H9 (cell line): ENCODE data around the gene VAV2. TPM values are rescaled to one million over a fixed set of nuclear protein-coding genes. Genes with fewer than 3 reads are reported as not detected.

Experiments used
- DNase-seq: peaks from one replicate; pipeline ENCODE4 v3.0.0-alpha.2; 2017
- H2AFZ ChIP-seq: one replicate; pipeline ENCODE4 v1.6.1; 2013; ENCODE audit warnings: mild to moderate bottlenecking, low read length, control low read depth, moderate library complexity
- H2AK5ac ChIP-seq: 2 replicates; pipeline ENCODE4 v1.6.1; 2013; ENCODE audit warnings: low read length, control low read depth, mixed read lengths; ENCODE audit not compliant: insufficient read length
- H2BK120ac ChIP-seq: one replicate; pipeline ENCODE4 v1.6.1; 2013; ENCODE audit warnings: low read depth, mild to moderate bottlenecking, low read length, control low read depth, inconsistent platforms; ENCODE audit not compliant: poor library complexity, severe bottlenecking
- H2BK12ac ChIP-seq: 2 replicates; pipeline ENCODE4 v1.6.1; 2013; ENCODE audit warnings: low read length, control low read depth, mixed read lengths, low read depth; ENCODE audit not compliant: insufficient read length
- H2BK15ac ChIP-seq: 2 replicates; pipeline ENCODE4 v1.6.1; 2013; ENCODE audit warnings: low read depth, low read length, control low read depth
- H2BK20ac ChIP-seq: one replicate; pipeline ENCODE4 v1.6.1; 2013; ENCODE audit warnings: low read depth, mild to moderate bottlenecking, low read length, control low read depth, inconsistent platforms; ENCODE audit not compliant: poor library complexity, severe bottlenecking
- H2BK5ac ChIP-seq: 2 replicates; pipeline ENCODE4 v1.6.1; 2013; ENCODE audit warnings: low read length, control low read depth, mixed read lengths; ENCODE audit not compliant: insufficient read length
- H3K14ac ChIP-seq: 2 replicates; pipeline ENCODE4 v1.6.1; 2013; ENCODE audit warnings: low read length, control low read depth; ENCODE audit not compliant: insufficient read depth
- H3K18ac ChIP-seq: 2 replicates; pipeline ENCODE4 v1.6.1; 2013; ENCODE audit warnings: low read depth, mild to moderate bottlenecking, mixed read lengths, low read length, control low read depth; ENCODE audit not compliant: insufficient read length
- H3K23ac ChIP-seq: 2 replicates; pipeline ENCODE4 v1.6.1; 2013; ENCODE audit warnings: low read length, control low read depth, mixed read lengths, low read depth; ENCODE audit not compliant: insufficient read length
- H3K23me2 ChIP-seq: 2 replicates; pipeline ENCODE4 v1.6.1; 2013; ENCODE audit warnings: low read depth, mild to moderate bottlenecking, mixed read lengths, low read length, control low read depth; ENCODE audit not compliant: insufficient read length, poor library complexity, severe bottlenecking
- H3K27ac ChIP-seq: 2 replicates; pipeline ENCODE4 v1.5.1; 2013; ENCODE audit warnings: low read length, control low read depth, mixed read lengths, low read depth; ENCODE audit not compliant: insufficient read length
- H3K27me3 ChIP-seq: 2 replicates; pipeline ENCODE4 v1.6.1; 2013; ENCODE audit warnings: low read length, control low read depth, inconsistent platforms; ENCODE audit not compliant: insufficient read depth
- H3K4ac ChIP-seq: 2 replicates; pipeline ENCODE4 v1.6.1; 2013; ENCODE audit warnings: low read depth, mild to moderate bottlenecking, control low read depth, inconsistent platforms, low read length, moderate library complexity
- H3K4me1 ChIP-seq: 2 replicates; pipeline ENCODE4 v1.6.1; 2013; ENCODE audit warnings: low read length, control low read depth, inconsistent platforms; ENCODE audit not compliant: insufficient read depth
- H3K4me2 ChIP-seq: 2 replicates; pipeline ENCODE4 v1.6.1; 2013; ENCODE audit warnings: low read length, control low read depth, mixed read lengths; ENCODE audit not compliant: insufficient read length, insufficient read depth
- H3K56ac ChIP-seq: 2 replicates; pipeline ENCODE4 v1.6.1; 2013; ENCODE audit warnings: low read depth, mild to moderate bottlenecking, mixed read lengths, low read length, control low read depth; ENCODE audit not compliant: insufficient read length
- H3K79me1 ChIP-seq: 2 replicates; pipeline ENCODE4 v1.6.1; 2013; ENCODE audit warnings: low read depth, mild to moderate bottlenecking, moderate library complexity, low read length, control low read depth, inconsistent platforms; ENCODE audit not compliant: insufficient read depth, poor library complexity, severe bottlenecking
- H3K79me2 ChIP-seq: 2 replicates; pipeline ENCODE4 v1.6.1; 2013; ENCODE audit warnings: low read length, control low read depth, inconsistent platforms; ENCODE audit not compliant: insufficient read depth
- H3K9ac ChIP-seq: 2 replicates; pipeline ENCODE4 v1.6.1; 2013; ENCODE audit warnings: low read length, control low read depth, mixed read lengths; ENCODE audit not compliant: insufficient read length; ENCODE audit errors: extremely low read depth
- H3K9me3 ChIP-seq: one replicate; pipeline ENCODE4 v1.6.1; 2013; ENCODE audit warnings: low read depth, low read length, inconsistent platforms; ENCODE audit not compliant: control insufficient read depth
- H3T11ph ChIP-seq: one replicate; pipeline ENCODE4 v1.6.1; 2013; ENCODE audit warnings: mild to moderate bottlenecking, low read length, control low read depth, inconsistent platforms
- H4K20me1 ChIP-seq: one replicate; pipeline ENCODE4 v1.6.1; 2013; ENCODE audit not compliant: control insufficient read depth, insufficient read length, insufficient read depth
- H4K5ac ChIP-seq: 2 replicates; pipeline ENCODE4 v1.6.1; 2013; ENCODE audit warnings: low read depth, mild to moderate bottlenecking, mixed read lengths, low read length, control low read depth; ENCODE audit not compliant: insufficient read length
- H4K8ac ChIP-seq: replicated peaks from 2 replicates; pipeline ENCODE4 v1.6.1; 2013; ENCODE audit warnings: low read length, control low read depth, mixed read lengths, low read depth; ENCODE audit not compliant: insufficient read length
- H4K91ac ChIP-seq: 2 replicates; pipeline ENCODE4 v1.6.1; 2013; ENCODE audit warnings: low read depth, mild to moderate bottlenecking, moderate library complexity, mixed read lengths, low read length, control low read depth; ENCODE audit not compliant: insufficient read length
- H3K27ac Mint-ChIP-seq, 3 experiments: 2 replicates in 2 of 3; 3 replicates in 1 of 3; pipeline ENCODE4 v1.8.0; 2020 to 2021; ENCODE audit warnings: mixed read lengths in 3 of 3, mild to moderate bottlenecking in 1 of 3, moderate library complexity in 1 of 3
- H3K27me3 Mint-ChIP-seq: 2 replicates; pipeline ENCODE4 v1.8.0; 2021; ENCODE audit warnings: low read depth, mild to moderate bottlenecking, moderate library complexity, mixed read lengths
- H3K36me3 Mint-ChIP-seq, 3 experiments: 2 replicates in 2 of 3; 3 replicates in 1 of 3; pipeline ENCODE4 v1.8.0; 2020 to 2021; ENCODE audit warnings: low read depth in 3 of 3, mixed read lengths in 3 of 3; ENCODE audit not compliant: insufficient read depth in 1 of 3
- H3K4me1 Mint-ChIP-seq, 2 experiments: 2 replicates each; pipeline ENCODE4 v1.8.0; 2020; ENCODE audit warnings: mixed read lengths in 2 of 2
- H3K4me3 Mint-ChIP-seq, 2 experiments: 2 replicates in 1 of 2; 3 replicates in 1 of 2; pipeline ENCODE4 v1.8.0; 2020 to 2021; ENCODE audit warnings: mild to moderate bottlenecking in 2 of 2, mixed read lengths in 2 of 2, moderate library complexity in 1 of 2
- H3K9me3 Mint-ChIP-seq, 2 experiments: 2 replicates in 1 of 2; 3 replicates in 1 of 2; pipeline ENCODE4 v1.8.0; 2020; ENCODE audit warnings: mild to moderate bottlenecking in 2 of 2, mixed read lengths in 2 of 2, moderate library complexity in 1 of 2
- CTCF ChIP-seq: fragments of 200-600 bp; sonication (generic); conservative IDR thresholded peaks from 3 replicates; pipeline ENCODE4 v1.8.0; 2021; ENCODE audit warnings: antibody characterized with exemption, mild to moderate bottlenecking
- WGBS: extraction: QIAGEN DNeasy Blood & Tissue Kit; methylation state at CpG from one replicate; pipeline ENCODE4 v1.1.7; 2013; ENCODE audit warnings: missing lambda C conversion rate, low lambda C conversion rate, mixed read lengths; ENCODE audit not compliant: insufficient read length; ENCODE audit errors: extremely low coverage; 5-methylcytosine and 5-hydroxymethylcytosine counted together
- total RNA-seq: library from RNA; stranded (reverse); gene quantifications from 2 replicates; pipeline ENCODE4 v1.2.1, GENCODE V29; 2021

Gene VAV2
- total RNA-seq, 1 experiment from 2014 or later: 58.7 TPM

- Histone ChIP-seq H3K9ac (no peak overlapping the region), H2BK15ac (no peak overlapping the region), H3K18ac (no peak overlapping the region), H3K27me3 (no peaks in the 10 kb centered on the region), H2AK5ac (no peak overlapping the region), H2AFZ (no peak overlapping the region), H4K91ac (no peak overlapping the region), H3K4me2 (no peak overlapping the region), H3K79me2 (peaks cover 2% of the 10 kb centered on the region; the same call in 1 of the 2 replicates), H3K56ac (no peak overlapping the region), H2BK120ac (no peak overlapping the region), H3K14ac (peak overlapping the region; percentile 69; the same call in 1 of the 2 replicates), H3K23me2 (no peaks in the 10 kb centered on the region), H2BK12ac (no peak overlapping the region), H4K20me1 (no peaks in the 10 kb centered on the region), H2BK5ac (no peak overlapping the region), H3K4ac (no peak overlapping the region), H4K8ac (no peak overlapping the region), H3K27ac (no peak overlapping the region), H3T11ph (no peak overlapping the region), H2BK20ac (no peak overlapping the region), H3K9me3 (no peaks in the 10 kb centered on the region), H4K5ac (no peak overlapping the region), H3K23ac (no peak overlapping the region), H3K79me1 (peaks cover 3% of the 10 kb centered on the region), H3K4me1 (peaks cover 3% of the 10 kb centered on the region; the same call in 1 of the 2 replicates)
- WGBS: no CpG with 5 or more reads among the region's 17 CpGs
- Mint-ChIP-seq H3K27ac (peak overlapping the region in 1 of 3 experiments; percentile 74; a peak in 3 of 7 replicates), H3K36me3 (0 out of 7 replicates have a peak, but pooled peaks cover 0 to 4% (median 0%) of the 10 kb centered on the region in 3 experiments), H3K27me3 (no peaks in the 10 kb centered on the region; the same call in none of the 2 replicates), H3K9me3 (no peaks in the 10 kb centered on the region), H3K4me1 (peaks cover 28 to 50% of the 10 kb centered on the region in 2 experiments), H3K4me3 (peak overlapping the region in 1 of 2 experiments; percentile 42; a peak in 1 of 5 replicates)
- no peak for TF ChIP-seq CTCF
- DNase-seq: no peak
Observed at GRCh38 chr9:133836001-133836758, 155.9 kb downstream of the VAV2 start.
